ENCODE measurements around the gene DNAH14.
"Not testable (repeated sequence)": the region's sequence is repeated elsewhere in the genome, so short reads cannot be mapped to it uniquely, and the experiment has no call there.

The DNAH14 gene

DNA sequence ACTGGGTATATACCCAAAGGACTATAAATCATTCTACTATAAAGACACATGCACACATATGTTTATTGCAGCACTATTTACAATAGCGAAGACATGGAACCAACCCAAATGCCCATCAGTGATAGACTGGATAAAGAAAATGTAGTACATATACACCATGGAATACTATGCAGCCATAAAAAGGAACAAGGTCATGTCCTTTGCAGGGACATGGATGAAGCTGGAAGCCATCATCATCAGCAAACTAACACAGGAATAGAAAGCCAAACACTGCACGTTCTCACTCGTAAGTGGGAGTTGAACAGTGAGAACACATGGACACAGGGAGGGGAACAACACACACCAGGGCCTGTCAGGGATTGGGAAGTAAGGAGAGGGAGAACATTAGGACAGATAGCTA lies 1.8 kb upstream of the DNAH14 start:
- not testable (repeated sequence) for H3K4me1 ChIP-seq (ENCODE audit: control insufficient read depth, insufficient read depth, low read length); H3K36me3 ChIP-seq (ENCODE audit: control insufficient read depth, insufficient read depth, low read length); H3K9ac ChIP-seq (ENCODE audit: low read length); H3K4me3 ChIP-seq (ENCODE audit: low read length); H3K27me3 ChIP-seq (ENCODE audit: control insufficient read depth, insufficient read depth, low read length); H3K9me3 ChIP-seq (ENCODE audit: control insufficient read depth, low read length)

DNA sequence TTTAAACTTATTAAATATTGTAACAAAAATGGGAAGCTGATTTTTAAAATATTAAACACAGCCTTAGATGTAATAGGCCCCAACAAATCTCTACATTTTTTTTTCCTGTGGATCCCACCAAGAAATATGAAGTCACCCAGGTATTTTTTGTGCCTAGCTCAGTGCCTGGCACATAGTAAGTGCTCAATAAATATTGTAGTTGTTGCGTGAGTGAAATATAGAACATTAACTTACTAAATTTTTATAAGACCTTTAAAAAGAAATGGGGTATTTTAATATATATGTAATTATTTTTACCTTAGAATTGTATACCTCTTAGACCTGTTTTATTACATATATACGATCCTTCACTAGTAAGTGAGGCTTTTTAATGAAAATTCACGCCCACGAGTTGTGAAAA lies 569 bp upstream of the DNAH14 start:
- Histone ChIP-seq H3K4me3 (ENCODE audit: low read length) (no peak overlapping the region), H3K27me3 (ENCODE audit: control insufficient read depth, insufficient read depth, low read length) (no peaks in the 10 kb centered on the region), H3K4me1 (ENCODE audit: control insufficient read depth, insufficient read depth, low read length) (no peaks in the 10 kb centered on the region), H3K9me3 (ENCODE audit: control insufficient read depth, low read length) (peaks cover 4% of the 10 kb centered on the region), H3K36me3 (ENCODE audit: control insufficient read depth, insufficient read depth, low read length) (no peaks in the 10 kb centered on the region), H3K9ac (ENCODE audit: low read length) (peak overlapping the region; percentile 51)

DNA sequence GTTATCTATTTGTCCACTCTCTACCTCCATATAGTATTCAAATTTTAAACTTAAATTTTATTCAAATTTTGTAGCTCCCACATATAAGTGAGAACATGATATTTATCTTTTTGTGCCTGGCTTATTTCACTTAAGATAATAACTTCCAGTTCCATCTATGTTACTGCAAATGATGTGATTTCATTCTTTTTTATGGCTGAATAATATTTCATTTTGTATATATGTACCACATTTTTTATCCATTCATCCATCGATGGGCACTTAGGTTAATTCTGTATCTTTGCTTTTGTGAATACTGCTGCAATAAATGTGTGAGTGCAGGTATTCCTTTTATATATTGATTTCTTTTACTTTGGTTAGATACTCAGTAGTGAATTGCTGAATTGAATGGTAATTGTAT lies 2.1 kb downstream of the DNAH14 start:
- Histone ChIP-seq H3K27me3 (ENCODE audit: control insufficient read depth, insufficient read depth, low read length) (no peaks in the 10 kb centered on the region), H3K4me3 (ENCODE audit: low read length) (no peak overlapping the region), H3K4me1 (ENCODE audit: control insufficient read depth, insufficient read depth, low read length) (no peaks in the 10 kb centered on the region), H3K9me3 (ENCODE audit: control insufficient read depth, low read length) (peaks cover 4% of the 10 kb centered on the region), H3K36me3 (ENCODE audit: control insufficient read depth, insufficient read depth, low read length) (no peaks in the 10 kb centered on the region), H3K9ac (ENCODE audit: low read length) (no peak overlapping the region)

DNA sequence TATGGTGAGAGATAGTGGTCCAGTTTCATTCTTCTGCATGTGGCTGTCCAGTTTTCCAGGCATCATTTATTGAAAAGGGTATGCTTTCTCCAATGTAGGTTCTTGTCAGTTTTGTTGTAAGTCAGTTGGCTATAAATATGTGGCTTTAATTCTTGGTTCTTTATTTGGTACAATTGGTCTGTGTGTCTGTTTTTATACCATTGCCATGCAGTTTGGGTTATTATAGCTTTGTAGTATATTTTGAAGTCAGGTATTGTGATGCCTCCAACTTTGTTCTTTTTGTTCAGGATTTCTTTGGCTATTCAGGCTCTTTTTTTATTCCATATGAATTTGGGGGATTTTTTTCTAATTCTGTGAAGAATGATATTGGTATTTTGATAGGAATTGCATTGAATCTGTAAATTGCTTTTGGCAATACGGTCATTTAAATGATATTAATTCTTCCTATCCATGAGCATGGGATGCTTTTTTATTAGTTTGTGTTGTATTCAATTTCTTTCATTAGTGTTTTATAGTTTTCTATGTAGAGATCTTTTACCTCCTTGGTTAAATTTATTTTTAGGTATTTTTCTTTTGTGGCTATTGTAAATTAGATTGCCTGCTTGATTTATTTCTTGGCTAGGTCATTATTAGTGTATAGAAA lies 3.3 kb downstream of the DNAH14 start:
- Histone ChIP-seq H3K36me3 (ENCODE audit: control insufficient read depth, insufficient read depth, low read length) (no peaks in the 10 kb centered on the region), H3K9ac (ENCODE audit: low read length) (no peak overlapping the region), H3K9me3 (ENCODE audit: control insufficient read depth, low read length) (peaks cover 4% of the 10 kb centered on the region), H3K27me3 (ENCODE audit: control insufficient read depth, insufficient read depth, low read length) (no peaks in the 10 kb centered on the region), H3K4me1 (ENCODE audit: control insufficient read depth, insufficient read depth, low read length) (no peaks in the 10 kb centered on the region), H3K4me3 (ENCODE audit: low read length) (no peak overlapping the region)

DNA sequence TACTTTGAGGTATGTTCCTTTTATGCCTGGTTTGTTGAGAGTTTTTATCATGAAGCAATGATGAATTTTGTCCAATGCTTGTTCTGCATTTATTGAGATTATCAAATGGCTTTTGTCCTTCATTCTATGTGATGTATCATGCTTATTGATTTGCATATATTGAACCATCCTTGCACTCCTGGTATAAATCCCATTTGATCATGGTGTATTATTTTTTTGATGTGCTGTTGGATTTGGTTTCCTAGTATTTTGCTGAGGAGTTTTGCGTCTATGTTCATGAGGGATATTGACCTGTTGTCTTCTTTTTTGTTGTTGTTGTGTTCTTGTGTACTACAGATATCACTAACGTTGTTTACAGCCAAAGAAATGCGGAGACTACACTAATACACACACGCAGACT lies 4.1 kb downstream of the DNAH14 start:
- no peaks in the 10 kb centered on the region for H3K4me1 ChIP-seq (ENCODE audit: control insufficient read depth, insufficient read depth, low read length)
- no peak overlapping the region for H3K9ac ChIP-seq (ENCODE audit: low read length)
- peaks cover 4% of the 10 kb centered on the region for H3K9me3 ChIP-seq (ENCODE audit: control insufficient read depth, low read length)
- no peaks in the 10 kb centered on the region for H3K27me3 ChIP-seq (ENCODE audit: control insufficient read depth, insufficient read depth, low read length)
- no peak overlapping the region for H3K4me3 ChIP-seq (ENCODE audit: low read length)
- H3K36me3 ChIP-seq (ENCODE audit: control insufficient read depth, insufficient read depth, low read length) = no peaks in the 10 kb centered on the region

DNA sequence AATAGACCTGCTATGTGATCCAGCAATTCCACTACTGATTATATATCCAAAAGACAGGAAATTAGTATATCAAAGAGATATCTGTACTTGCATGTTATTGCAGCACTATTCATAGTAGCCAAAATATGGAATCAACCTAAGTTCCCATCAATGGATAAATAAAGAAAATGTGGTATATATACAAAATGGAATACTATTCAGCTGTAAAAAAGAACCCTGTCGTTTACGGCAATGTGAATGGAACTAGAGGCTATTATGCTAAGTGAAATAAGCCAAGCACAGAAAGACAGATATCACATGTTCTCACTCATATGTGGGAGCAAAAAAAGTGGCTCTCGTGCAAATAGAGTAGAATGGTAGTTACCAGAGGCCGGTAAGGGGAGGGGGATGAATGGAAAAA lies 9.2 kb downstream of the DNAH14 start:
- no peak overlapping the region for H3K9ac ChIP-seq (ENCODE audit: low read length)
- no peaks in the 10 kb centered on the region for H3K9me3 ChIP-seq (ENCODE audit: control insufficient read depth, low read length)
- H3K36me3 ChIP-seq (ENCODE audit: control insufficient read depth, insufficient read depth, low read length) = no peaks in the 10 kb centered on the region
- H3K27me3 ChIP-seq (ENCODE audit: control insufficient read depth, insufficient read depth, low read length) = no peaks in the 10 kb centered on the region
- H3K4me1 ChIP-seq (ENCODE audit: control insufficient read depth, insufficient read depth, low read length) = no peaks in the 10 kb centered on the region
- no peak overlapping the region for H3K4me3 ChIP-seq (ENCODE audit: low read length)

DNA sequence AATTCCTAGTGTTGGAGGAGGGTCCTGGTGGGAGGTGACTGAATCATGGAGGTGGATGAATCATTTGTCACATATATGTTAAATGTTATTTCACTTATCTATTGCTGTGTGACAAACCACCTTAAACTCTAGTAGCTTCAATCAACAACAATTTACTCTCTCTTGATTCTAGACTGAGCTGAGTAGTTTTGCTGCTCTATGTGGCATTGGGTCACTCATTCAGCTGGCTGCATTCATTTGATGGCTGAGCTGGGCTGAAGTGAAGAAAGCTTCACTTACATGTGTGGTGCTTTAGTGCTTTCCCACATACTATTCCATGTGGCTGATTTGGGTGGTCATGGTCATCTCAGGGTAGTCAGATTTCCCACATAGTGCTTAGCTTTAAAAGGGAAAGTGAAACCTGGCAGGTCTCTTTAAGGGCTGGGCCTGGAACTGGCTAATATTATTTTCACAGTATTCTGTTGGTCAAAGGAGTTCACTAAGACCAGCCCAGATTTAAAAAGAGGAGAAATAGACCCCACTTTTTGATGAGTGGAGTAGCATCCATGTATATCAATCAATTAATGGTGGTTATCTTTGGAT lies 10.5 kb downstream of the DNAH14 start:
- Histone ChIP-seq H3K9me3 (ENCODE audit: control insufficient read depth, low read length) (no peaks in the 10 kb centered on the region), H3K4me1 (ENCODE audit: control insufficient read depth, insufficient read depth, low read length) (no peaks in the 10 kb centered on the region), H3K9ac (ENCODE audit: low read length) (no peak overlapping the region), H3K27me3 (ENCODE audit: control insufficient read depth, insufficient read depth, low read length) (no peaks in the 10 kb centered on the region), H3K36me3 (ENCODE audit: control insufficient read depth, insufficient read depth, low read length) (no peaks in the 10 kb centered on the region), H3K4me3 (ENCODE audit: low read length) (no peak overlapping the region)

DNA sequence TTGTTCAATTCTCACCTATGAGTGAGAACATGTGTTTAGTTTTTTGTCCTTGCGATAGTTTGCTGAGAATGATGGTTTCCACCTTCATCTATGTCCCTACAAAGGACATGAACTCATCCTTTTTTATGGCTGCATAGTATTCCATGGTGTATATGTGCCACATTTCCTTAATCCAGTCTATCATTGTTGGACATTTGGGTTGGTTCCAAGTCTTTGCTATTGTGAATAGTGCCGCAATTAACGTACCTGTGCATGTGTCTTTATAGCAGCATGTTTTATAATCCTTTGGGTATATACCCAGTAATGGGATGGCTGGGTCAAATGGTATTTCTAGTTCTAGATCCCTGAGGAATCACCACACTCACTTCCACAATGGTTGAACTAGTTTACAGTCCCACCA lies 11.3 kb downstream of the DNAH14 start:
- H3K36me3 ChIP-seq (ENCODE audit: control insufficient read depth, insufficient read depth, low read length); H3K27me3 ChIP-seq (ENCODE audit: control insufficient read depth, insufficient read depth, low read length); H3K9me3 ChIP-seq (ENCODE audit: control insufficient read depth, low read length); H3K9ac ChIP-seq (ENCODE audit: low read length); H3K4me3 ChIP-seq (ENCODE audit: low read length); H3K4me1 ChIP-seq (ENCODE audit: control insufficient read depth, insufficient read depth, low read length): not testable (repeated sequence)

DNA sequence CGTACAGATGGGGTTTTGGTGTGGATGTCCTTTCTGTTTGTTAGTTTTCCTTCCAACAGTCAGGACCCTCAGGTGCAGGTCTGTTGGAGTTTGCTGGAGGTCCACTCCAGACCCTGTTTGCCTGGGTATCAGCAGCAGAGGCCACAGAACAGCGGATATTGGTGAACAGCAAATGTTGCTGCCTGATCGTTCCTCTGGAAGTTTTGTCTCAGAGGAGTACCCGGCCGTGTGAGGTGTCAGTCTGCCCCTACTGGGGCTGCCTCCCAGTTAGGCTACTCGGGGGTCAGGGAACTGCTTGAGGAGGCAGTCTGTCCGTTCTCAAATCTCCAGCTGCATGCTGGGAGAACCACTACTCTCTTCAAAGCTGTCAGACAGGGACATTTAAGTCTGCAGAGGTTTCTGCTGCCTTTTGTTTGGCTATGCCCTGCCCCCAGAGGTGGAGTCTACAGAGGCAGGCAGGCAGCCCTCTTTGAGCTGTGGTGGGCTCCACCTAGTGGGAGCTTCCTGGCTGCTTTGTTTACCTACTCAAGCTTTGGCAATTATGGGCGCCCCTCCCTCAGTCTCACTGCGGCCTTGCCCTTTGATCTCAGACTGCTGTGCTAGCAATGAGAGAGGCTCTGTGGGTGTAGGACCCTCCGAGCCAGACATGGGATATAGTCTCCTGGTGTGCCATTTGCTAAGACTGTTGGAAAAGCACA lies 16.3 kb downstream of the DNAH14 start:
- H3K4me1 ChIP-seq (ENCODE audit: control insufficient read depth, insufficient read depth, low read length); H3K9me3 ChIP-seq (ENCODE audit: control insufficient read depth, low read length); H3K4me3 ChIP-seq (ENCODE audit: low read length): not testable (repeated sequence)

DNA sequence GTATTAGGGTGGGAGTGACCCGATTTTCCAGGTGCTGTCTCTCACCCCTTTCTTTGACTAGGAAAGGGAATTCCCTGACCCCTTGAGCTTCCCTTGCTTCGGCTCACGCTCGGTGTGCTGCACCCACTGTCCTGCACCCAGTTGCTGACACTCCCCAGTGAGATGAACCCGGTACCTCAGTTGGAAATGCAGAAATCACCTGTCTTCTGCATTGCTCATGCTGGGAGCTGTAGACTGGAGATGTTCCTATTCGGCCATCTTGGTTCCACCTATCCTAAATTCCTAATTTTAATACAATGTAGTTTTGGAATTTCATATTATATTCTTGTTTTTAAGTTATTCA lies 16.8 kb downstream of the DNAH14 start:
- not testable (repeated sequence) for H3K9ac ChIP-seq (ENCODE audit: low read length); H3K36me3 ChIP-seq (ENCODE audit: control insufficient read depth, insufficient read depth, low read length); H3K4me1 ChIP-seq (ENCODE audit: control insufficient read depth, insufficient read depth, low read length); H3K27me3 ChIP-seq (ENCODE audit: control insufficient read depth, insufficient read depth, low read length); H3K4me3 ChIP-seq (ENCODE audit: low read length); H3K9me3 ChIP-seq (ENCODE audit: control insufficient read depth, low read length)

More for the DNA sequence above, 16.3 kb downstream of the DNAH14 start:
- not testable (repeated sequence) for H3K27me3 ChIP-seq (ENCODE audit: control insufficient read depth, insufficient read depth, low read length); H3K9ac ChIP-seq (ENCODE audit: low read length); H3K36me3 ChIP-seq (ENCODE audit: control insufficient read depth, insufficient read depth, low read length)

DNA sequence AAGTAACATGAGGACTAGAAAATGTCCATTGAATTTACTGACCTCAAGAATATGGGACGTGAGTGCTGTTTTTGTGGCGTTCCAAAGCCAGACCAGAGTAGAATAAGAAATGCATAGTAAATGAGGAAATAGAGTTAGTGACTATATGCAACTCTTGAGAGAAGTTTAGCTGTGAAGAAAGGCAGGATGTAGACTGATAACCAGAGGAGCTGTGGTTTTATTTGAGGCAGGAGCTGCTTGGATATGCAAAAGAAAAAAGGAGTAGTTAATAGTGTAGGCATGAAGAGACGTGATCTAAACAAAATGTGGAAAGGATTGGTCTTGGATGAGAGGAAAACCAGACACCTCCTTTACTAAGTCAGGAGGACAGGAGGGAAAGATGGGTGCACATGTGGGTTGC lies 28.2 kb downstream of the DNAH14 start:
- no peak overlapping the region for H3K9ac ChIP-seq (ENCODE audit: low read length)
- H3K9me3 ChIP-seq (ENCODE audit: control insufficient read depth, low read length) = no peaks in the 10 kb centered on the region
- no peak overlapping the region for H3K4me3 ChIP-seq (ENCODE audit: low read length)
- H3K4me1 ChIP-seq (ENCODE audit: control insufficient read depth, insufficient read depth, low read length) = no peaks in the 10 kb centered on the region
- H3K36me3 ChIP-seq (ENCODE audit: control insufficient read depth, insufficient read depth, low read length) = no peaks in the 10 kb centered on the region
- no peaks in the 10 kb centered on the region for H3K27me3 ChIP-seq (ENCODE audit: control insufficient read depth, insufficient read depth, low read length)

DNA sequence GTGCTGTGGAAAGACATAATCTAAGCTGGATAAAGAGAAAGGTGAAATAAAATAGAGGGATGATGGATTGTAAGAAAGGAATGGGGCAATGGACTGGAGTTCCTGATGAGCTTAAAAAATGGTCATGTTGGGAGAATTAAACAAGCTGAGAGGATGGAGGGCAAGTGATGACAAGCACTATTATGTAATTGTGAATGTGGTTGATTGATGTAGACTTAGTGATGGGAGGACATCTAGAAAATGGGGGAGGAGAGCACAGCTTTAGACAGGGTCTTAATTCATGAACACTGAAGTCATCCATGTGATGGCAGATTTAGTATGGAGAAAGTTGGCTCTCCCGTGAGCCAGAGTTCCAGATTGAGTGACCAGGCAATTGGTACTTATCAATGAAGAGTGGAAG lies 29.0 kb downstream of the DNAH14 start:
- Histone ChIP-seq H3K36me3 (ENCODE audit: control insufficient read depth, insufficient read depth, low read length) (no peaks in the 10 kb centered on the region), H3K4me1 (ENCODE audit: control insufficient read depth, insufficient read depth, low read length) (no peaks in the 10 kb centered on the region), H3K9me3 (ENCODE audit: control insufficient read depth, low read length) (no peaks in the 10 kb centered on the region), H3K4me3 (ENCODE audit: low read length) (no peak overlapping the region), H3K27me3 (ENCODE audit: control insufficient read depth, insufficient read depth, low read length) (no peaks in the 10 kb centered on the region), H3K9ac (ENCODE audit: low read length) (no peak overlapping the region)
